Right atrium auricular region (tissue), 2 donors: ENCODE data around the gene PBRM1. TPM values are rescaled to one million over a fixed set of nuclear protein-coding genes. Genes with fewer than 3 reads are reported as not detected.

Source experiments
- DNase-seq: peaks from one replicate; pipeline ENCODE4 v3.0.0-alpha.2; 2019; ENCODE audit warnings: low spot score
- H3K27ac ChIP-seq, 2 donors: fragments of 200-600 bp; sonication (generic); 1 replicate in 1 of 2; 2 replicates in 1 of 2; pipeline ENCODE4 v1.5.1; 2016 to 2019
- H3K27me3 ChIP-seq, 2 donors: fragments of 200-600 bp; sonication (generic); one replicate each; pipeline versions ENCODE4 v1.5.1 to v1.6.0; 2017 to 2019
- H3K36me3 ChIP-seq: fragments of 200-600 bp; sonication (generic); one replicate; pipeline ENCODE4 v1.5.1; 2016
- H3K4me1 ChIP-seq, 2 donors: fragments of 200-600 bp; sonication (generic); one replicate each; pipeline versions ENCODE4 v1.5.1 to v1.6.0; 2017 to 2019
- H3K4me3 ChIP-seq, 2 donors: fragments of 200-600 bp; sonication (generic); 1 replicate in 1 of 2; 2 replicates in 1 of 2; pipeline ENCODE4 v1.5.1; 2017 to 2019; ENCODE audit warnings: mild to moderate bottlenecking in 1 of 2, moderate library complexity in 1 of 2
- H3K9me3 ChIP-seq, 2 donors: fragments of 200-600 bp; sonication (generic); one replicate each; pipeline ENCODE4 v1.5.1; 2019
- CTCF ChIP-seq, 2 donors: fragments of 200-600 bp; sonication (generic); IDR thresholded peaks; one replicate each; pipeline ENCODE4 v1.5.1; 2019; ENCODE audit warnings: antibody characterized with exemption in 2 of 2
- total RNA-seq, 2 donors: library from RNA; depleted of rRNA; stranded (reverse); fragments of >200 nt; gene quantifications; one replicate each; pipeline ENCODE4 v1.1.0, GENCODE V29; 2016

PBRM1 gene
- total RNA-seq, 2 donors from 2014 or later = 39.8 to 40.6 TPM

GRCh38 chr3:52600258-52600657 lies 85.5 kb downstream of the PBRM1 start:
- H3K4me3 ChIP-seq = no peak overlapping the region
- H3K9me3 ChIP-seq = peaks cover 0 to 13% of the 10 kb centered on the region in 2 donors
- H3K27me3 ChIP-seq = no peaks in the 10 kb centered on the region
- H3K4me1 ChIP-seq = no peaks in the 10 kb centered on the region
- H3K36me3 ChIP-seq = peaks cover 38% of the 10 kb centered on the region
- no peak for TF ChIP-seq CTCF (IDR thresholded peaks at IDR 0.05)
- H3K27ac ChIP-seq = no peak overlapping the region
- no peak for DNase-seq

DNA sequence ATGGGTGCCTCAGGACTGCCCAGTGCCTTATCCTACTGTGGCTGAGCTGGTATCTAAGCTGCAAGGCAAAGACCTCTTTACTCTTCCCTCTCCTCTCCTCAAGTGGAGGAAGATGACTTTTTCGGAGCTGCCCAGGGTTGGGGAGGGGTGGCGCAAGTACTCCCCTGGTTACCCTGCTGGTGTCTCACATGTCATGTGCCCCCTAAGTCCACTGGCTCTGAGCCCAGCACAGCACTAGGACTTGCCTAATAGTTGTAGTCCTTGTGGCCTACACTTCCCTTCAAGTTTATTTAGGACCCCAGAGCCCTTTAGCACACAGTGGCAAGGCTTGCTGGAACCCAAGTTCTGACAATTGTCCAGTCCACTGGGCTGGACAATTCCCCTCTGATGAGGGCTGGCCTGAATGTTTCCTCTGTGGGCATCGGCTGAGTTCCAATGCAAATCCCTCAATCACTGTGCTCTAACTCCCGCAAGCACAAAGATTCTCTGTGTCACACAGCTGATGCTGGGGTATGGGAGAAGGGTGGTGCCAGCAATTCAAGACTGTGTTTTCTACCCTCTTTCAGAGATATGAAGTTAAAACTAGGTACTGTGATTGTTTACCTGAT lies 89.0 kb downstream of the PBRM1 start:
- TF ChIP-seq CTCF (IDR thresholded peaks at IDR 0.05) = no peak
- Histone ChIP-seq H3K36me3 (peaks cover 15% of the 10 kb centered on the region), H3K9me3 (peaks cover 0 to 13% of the 10 kb centered on the region in 2 donors), H3K27ac (no peak overlapping the region), H3K27me3 (no peaks in the 10 kb centered on the region), H3K4me1 (peaks cover 0 to 3% of the 10 kb centered on the region in 2 donors), H3K4me3 (no peak overlapping the region)
- no peak for DNase-seq

DNA sequence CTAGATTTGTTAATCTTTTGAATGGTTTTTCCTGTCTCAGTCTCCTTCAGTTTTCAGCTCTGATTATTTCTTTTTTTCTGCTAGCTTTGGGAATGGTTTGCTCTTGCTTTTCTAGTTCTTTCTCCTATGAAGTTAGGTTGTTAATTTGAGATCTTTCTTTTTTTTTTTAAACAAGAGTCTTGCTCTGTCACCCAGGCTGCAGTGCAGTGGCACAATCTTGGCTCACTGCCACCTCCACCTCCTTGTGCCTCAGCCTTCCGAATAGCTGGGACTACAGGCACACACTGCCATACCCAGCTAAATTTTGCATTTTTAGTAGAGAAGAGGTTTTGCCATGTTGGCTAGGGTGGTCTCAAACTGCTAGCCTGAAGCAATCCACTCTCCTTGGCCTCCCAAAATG lies 92.6 kb downstream of the PBRM1 start:
- no peak for TF ChIP-seq CTCF (IDR thresholded peaks at IDR 0.05)
- peaks cover 7% of the 10 kb centered on the region for H3K36me3 ChIP-seq
- H3K4me3 ChIP-seq = no peak overlapping the region
- H3K9me3 ChIP-seq = no peaks in the 10 kb centered on the region
- no peaks in the 10 kb centered on the region for H3K27me3 ChIP-seq
- no peak overlapping the region for H3K27ac ChIP-seq
- DNase-seq = no peak
- H3K4me1 ChIP-seq = peaks cover 0 to 3% of the 10 kb centered on the region in 2 donors

GRCh38 chr3:52574056-52574965 lies 111.4 kb downstream of the PBRM1 start:
- no peak for TF ChIP-seq CTCF (IDR thresholded peaks at IDR 0.05)
- no peak overlapping the region for H3K4me3 ChIP-seq
- H3K4me1 ChIP-seq = no peaks in the 10 kb centered on the region
- H3K27me3 ChIP-seq = no peaks in the 10 kb centered on the region
- H3K9me3 ChIP-seq = peaks cover 0 to 8% of the 10 kb centered on the region in 2 donors
- no peak for DNase-seq
- H3K27ac ChIP-seq = no peak overlapping the region
- H3K36me3 ChIP-seq = peaks cover 49% of the 10 kb centered on the region

DNA sequence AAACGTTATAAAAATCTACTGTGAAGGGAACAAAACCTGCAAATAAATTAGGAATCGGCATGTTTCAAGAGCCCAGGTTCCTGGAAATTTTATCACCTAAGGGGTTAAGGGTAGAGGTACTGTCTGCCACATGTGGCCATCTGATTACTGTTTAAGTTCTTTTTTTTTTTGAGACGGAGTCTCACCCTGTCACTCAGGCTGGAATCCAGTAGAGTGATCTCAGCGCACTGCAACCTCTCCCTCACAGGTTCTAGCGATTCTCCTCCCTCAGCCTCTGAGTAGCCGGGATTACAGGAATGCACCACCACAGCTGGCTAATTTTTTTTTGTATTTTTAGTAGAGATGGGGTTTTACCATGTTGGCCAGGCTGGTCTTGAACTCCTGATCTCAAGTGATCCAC lies 113.5 kb downstream of the PBRM1 start:
- no peaks in the 10 kb centered on the region for H3K27me3 ChIP-seq
- H3K9me3 ChIP-seq = peaks cover 0 to 8% of the 10 kb centered on the region in 2 donors
- H3K4me1 ChIP-seq = no peaks in the 10 kb centered on the region
- TF ChIP-seq CTCF (IDR thresholded peaks at IDR 0.05) = no peak
- no peak overlapping the region for H3K27ac ChIP-seq
- no peak overlapping the region for H3K4me3 ChIP-seq
- H3K36me3 ChIP-seq = peaks cover 31% of the 10 kb centered on the region
- no peak for DNase-seq
